ENCODE data around the gene ZBTB21.

DNA sequence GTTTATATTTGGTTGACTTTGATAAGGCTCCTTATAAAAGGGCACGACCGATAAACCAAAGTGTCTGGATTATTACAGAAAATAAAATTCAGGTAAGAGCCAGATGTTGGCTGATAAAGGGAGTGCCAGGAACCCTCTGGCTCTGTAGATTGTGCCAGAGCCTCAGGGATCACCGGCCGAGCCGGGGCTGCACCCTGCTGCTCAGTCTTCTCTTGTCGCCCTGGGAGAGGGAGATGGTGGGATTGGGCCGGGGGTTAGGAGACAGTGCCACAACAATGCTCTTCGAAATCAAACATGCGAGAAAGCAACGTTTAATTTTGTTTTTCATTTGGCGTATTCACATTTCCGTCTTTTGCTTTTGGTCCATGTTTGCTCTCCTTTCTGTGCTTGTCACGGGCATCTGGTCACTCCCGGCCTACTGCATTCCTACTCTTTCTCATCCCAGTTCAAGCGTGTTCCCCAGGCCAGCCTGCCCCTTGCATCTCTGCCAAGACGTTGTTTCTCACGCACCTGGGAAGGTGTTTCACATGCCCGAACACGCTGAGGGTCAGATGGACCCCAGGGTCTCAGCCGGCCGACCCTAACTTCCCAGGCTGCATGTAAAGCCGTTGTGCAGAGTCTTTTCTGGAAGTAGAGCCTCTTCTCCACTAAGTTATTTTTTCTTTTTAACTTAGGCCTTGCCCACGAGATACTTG lies 37.5 kb downstream of the ZBTB21 start:
- TF ChIP-seq POLR2AphosphoS5 (IDR thresholded peaks at IDR 0.05; ENCODE audit: low read depth, low read length) (no peak), SIN3A (IDR thresholded peaks at IDR 0.05; ENCODE audit: borderline replicate concordance, insufficient read depth, low read length) (no peak)
- TF ChIP-seq, protein P1, sequence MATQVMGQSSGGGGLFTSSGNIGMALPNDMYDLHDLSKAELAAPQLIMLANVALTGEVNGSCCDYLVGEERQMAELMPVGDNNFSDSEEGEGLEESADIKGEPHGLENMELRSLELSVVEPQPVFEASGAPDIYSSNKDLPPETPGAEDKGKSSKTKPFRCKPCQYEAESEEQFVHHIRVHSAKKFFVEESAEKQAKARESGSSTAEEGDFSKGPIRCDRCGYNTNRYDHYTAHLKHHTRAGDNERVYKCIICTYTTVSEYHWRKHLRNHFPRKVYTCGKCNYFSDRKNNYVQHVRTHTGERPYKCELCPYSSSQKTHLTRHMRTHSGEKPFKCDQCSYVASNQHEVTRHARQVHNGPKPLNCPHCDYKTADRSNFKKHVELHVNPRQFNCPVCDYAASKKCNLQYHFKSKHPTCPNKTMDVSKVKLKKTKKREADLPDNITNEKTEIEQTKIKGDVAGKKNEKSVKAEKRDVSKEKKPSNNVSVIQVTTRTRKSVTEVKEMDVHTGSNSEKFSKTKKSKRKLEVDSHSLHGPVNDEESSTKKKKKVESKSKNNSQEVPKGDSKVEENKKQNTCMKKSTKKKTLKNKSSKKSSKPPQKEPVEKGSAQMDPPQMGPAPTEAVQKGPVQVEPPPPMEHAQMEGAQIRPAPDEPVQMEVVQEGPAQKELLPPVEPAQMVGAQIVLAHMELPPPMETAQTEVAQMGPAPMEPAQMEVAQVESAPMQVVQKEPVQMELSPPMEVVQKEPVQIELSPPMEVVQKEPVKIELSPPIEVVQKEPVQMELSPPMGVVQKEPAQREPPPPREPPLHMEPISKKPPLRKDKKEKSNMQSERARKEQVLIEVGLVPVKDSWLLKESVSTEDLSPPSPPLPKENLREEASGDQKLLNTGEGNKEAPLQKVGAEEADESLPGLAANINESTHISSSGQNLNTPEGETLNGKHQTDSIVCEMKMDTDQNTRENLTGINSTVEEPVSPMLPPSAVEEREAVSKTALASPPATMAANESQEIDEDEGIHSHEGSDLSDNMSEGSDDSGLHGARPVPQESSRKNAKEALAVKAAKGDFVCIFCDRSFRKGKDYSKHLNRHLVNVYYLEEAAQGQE (IDR thresholded peaks at IDR 0.05; ENCODE audit: insufficient read depth in 1 of 2, low read depth in 2 of 2, low read length in 2 of 2): no peak

Data from PFSK-1 (cell line).